ES-I3 (cell line): Measurements from ENCODE around the gene HS6ST3.

ENCODE experiments used
- H3K36me3 ChIP-seq: 2 replicates; pipeline ENCODE4 v1.6.1; 2013; ENCODE audit warnings: mild to moderate bottlenecking, low read length, control low read depth, moderate library complexity; ENCODE audit not compliant: insufficient read depth
- H3K4me1 ChIP-seq: 2 replicates; pipeline ENCODE4 v1.6.1; 2013; ENCODE audit warnings: mild to moderate bottlenecking, control low read depth, low read length; ENCODE audit not compliant: insufficient read depth
- H3K9ac ChIP-seq: 2 replicates; pipeline ENCODE4 v1.6.1; 2013; ENCODE audit warnings: low read depth, mild to moderate bottlenecking, low read length, moderate library complexity
- H3K9me3 ChIP-seq: 2 replicates; pipeline ENCODE4 v1.6.1; 2013; ENCODE audit warnings: mild to moderate bottlenecking, low read length, moderate library complexity; ENCODE audit not compliant: control insufficient read depth, insufficient read depth

The HS6ST3 gene

DNA sequence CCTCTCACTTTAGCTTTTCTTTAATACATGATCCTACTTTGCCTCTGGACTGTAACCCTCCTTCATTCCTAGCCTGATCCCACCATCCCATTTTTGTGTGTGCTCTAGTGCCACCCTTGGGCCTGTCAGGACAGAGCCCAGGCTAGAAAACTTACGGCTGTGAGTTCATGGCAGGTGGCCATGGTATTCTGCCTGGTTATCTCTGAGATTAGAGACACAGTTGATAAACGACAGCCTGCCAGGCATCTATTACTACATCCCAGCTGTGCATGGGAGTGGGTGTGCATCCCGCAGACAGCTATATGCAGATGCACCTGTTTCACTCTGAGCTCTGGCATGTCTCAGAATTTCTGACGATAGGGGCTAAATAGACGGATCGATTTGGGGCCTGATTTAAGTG is 110.9 kb downstream of the HS6ST3 start:
- no peaks in the 10 kb centered on the region for H3K4me1 ChIP-seq
- H3K9ac ChIP-seq, result no peak overlapping the region

DNA sequence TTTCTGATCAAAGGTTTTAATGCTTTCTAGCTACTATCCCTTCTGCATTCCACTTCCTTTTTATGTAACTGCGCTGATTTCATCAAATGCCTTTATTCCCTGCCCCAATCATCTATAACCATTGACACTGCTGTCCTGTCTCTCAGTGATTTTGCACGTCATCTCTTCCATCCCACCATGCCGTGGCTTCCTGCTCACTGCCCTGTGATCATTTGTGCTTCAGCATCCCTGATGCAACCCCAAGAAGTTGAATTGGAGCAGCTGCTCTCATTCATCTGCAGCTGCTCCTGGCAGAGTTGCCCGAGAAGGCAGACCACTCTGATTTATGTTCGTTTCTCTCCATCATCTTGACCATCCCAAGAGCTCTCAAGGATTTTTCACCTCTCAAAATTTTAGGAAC is 112.4 kb downstream of the HS6ST3 start:
- H3K9ac ChIP-seq, result no peak overlapping the region
- H3K9me3 ChIP-seq, result no peaks in the 10 kb centered on the region
- no peaks in the 10 kb centered on the region for H3K36me3 ChIP-seq
- H3K4me1 ChIP-seq, result no peaks in the 10 kb centered on the region

More for the DNA sequence above, 110.9 kb downstream of the HS6ST3 start:
- no peaks in the 10 kb centered on the region for H3K36me3 ChIP-seq
- H3K9me3 ChIP-seq, result no peaks in the 10 kb centered on the region

DNA sequence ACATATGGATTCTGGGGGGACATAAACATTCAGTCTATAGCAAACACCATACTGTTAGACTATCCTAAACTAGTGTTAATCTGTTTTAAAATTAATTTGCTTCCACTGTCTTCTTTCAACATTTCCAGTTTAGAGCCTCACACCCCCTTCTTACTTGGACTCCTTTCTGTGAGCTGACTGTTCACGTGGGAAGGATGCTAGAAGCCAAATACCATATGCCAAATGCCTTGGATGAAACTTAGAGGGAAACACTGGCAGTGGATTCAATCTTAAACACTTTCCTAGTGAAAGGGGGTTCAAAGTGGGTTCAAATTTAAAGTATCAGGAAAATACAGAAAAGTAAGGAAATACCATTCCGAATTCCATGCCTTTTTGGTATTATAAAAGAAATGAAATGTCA is 113.6 kb downstream of the HS6ST3 start:
- Histone ChIP-seq H3K36me3 (no peaks in the 10 kb centered on the region), H3K9ac (no peak overlapping the region), H3K9me3 (no peaks in the 10 kb centered on the region), H3K4me1 (no peaks in the 10 kb centered on the region)

DNA sequence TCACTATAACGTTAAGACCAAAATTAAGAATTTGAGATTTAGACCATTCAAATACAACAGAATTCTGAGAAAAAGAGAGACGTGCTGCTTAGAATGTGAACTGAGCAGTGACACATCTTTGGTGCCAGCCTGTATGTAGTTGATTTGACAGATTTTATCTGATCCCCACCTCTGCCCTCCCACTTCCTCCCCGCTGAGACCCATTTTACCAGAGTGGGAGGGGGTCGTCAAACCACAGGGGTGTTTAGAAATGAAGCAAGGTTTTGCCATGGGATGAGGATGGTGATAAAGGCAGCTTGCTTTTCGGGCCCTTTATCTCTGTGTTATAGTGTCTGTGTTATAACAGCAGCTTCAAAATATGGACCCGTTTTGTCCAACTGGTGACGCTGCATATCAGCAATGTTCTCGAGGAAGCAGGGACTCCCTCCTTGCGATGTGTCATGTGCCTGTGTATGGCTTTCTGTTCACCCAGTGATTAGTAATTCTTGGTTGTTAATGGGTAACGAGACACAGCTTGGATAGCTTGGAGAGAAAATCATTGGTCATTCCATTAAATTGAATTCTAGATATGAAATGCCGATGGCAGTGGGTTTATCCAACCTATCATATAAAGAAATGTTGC is 125.0 kb downstream of the HS6ST3 start:
- H3K4me1 ChIP-seq, result no peaks in the 10 kb centered on the region
- no peaks in the 10 kb centered on the region for H3K36me3 ChIP-seq
- H3K9ac ChIP-seq, result no peak overlapping the region
- H3K9me3 ChIP-seq, result no peaks in the 10 kb centered on the region

DNA sequence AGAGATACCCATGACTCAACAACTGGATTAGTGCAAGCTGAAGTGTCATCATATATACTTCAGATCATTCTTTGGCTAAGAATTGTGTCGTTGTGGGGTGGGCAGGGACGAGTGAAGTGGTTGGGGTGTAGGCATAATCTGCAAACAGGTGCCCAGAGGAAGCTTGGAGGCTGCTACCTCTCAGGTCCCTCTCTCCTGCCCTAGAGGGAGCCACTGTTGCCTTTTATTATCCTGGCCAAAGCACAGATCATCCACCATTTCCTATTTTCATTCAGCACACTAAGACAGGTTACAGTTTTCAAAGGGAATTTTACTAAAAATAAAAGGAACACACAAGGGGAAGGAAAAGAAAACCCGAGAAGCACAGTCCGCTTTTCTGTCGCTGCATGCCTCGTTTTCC is 126.6 kb downstream of the HS6ST3 start:
- Histone ChIP-seq H3K4me1 (no peaks in the 10 kb centered on the region), H3K36me3 (no peaks in the 10 kb centered on the region), H3K9me3 (no peaks in the 10 kb centered on the region), H3K9ac (no peak overlapping the region)

DNA sequence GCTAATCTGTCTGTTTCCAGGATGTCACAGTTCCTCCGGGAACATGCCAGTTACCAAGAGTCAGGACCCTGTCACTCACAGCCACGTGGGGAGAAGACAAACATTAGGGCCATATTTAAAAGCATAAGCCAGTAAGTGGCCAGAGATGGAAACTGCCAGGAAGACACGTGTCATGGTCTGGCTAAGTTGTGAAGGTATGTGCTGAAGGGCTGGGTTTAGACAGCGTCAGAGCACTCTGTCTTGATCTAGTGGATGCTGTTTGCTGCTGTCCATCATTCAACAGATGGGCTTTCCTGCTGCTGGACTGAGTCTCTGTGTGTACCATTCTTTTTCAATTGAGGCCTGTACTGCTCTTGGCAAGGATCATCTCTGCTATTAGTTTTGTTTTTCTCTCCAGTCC is 128.6 kb downstream of the HS6ST3 start:
- H3K9ac ChIP-seq, result no peak overlapping the region
- no peaks in the 10 kb centered on the region for H3K9me3 ChIP-seq
- no peaks in the 10 kb centered on the region for H3K4me1 ChIP-seq
- no peaks in the 10 kb centered on the region for H3K36me3 ChIP-seq

DNA sequence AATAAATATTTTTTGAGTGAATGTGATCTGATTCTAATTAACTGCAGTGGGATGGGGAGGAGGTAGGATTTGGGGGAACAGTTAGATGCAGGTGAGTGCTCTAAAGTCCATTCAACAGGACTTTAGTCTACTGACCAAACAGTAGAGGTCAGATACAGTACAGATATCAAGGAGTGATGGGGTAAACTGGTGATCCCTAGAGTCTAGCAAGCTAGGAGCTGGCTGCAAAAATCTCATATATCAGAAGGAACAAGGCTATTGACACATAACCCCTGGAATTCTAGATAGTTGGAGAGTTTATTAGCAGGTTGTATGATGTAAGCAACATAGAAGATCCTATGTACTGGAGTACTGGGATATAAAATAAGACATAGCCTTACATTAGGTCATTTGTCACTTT is 131.6 kb downstream of the HS6ST3 start:
- Histone ChIP-seq H3K9me3 (no peaks in the 10 kb centered on the region), H3K9ac (no peak overlapping the region), H3K36me3 (no peaks in the 10 kb centered on the region), H3K4me1 (no peaks in the 10 kb centered on the region)

DNA sequence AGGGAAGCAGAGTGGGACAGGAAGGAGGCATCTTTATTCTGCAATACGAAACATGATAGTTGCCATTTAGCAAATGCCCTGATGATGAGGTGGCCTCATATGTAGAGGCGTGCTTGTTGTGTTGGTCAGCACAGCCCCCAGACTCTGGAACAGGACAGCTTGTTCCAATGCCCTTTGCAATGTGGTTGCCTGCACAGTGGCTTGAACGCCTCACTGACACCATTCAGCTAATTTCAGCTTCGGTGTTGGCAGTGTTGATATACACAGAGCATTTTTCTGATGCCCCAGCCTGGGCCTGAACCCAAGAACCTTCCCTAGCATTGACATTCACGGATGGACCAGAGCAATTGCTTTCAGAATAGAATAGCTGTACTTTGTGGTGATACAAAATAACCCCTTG is 133.3 kb downstream of the HS6ST3 start:
- H3K9me3 ChIP-seq, result no peaks in the 10 kb centered on the region
- H3K9ac ChIP-seq, result no peak overlapping the region
- no peaks in the 10 kb centered on the region for H3K4me1 ChIP-seq
- no peaks in the 10 kb centered on the region for H3K36me3 ChIP-seq

DNA sequence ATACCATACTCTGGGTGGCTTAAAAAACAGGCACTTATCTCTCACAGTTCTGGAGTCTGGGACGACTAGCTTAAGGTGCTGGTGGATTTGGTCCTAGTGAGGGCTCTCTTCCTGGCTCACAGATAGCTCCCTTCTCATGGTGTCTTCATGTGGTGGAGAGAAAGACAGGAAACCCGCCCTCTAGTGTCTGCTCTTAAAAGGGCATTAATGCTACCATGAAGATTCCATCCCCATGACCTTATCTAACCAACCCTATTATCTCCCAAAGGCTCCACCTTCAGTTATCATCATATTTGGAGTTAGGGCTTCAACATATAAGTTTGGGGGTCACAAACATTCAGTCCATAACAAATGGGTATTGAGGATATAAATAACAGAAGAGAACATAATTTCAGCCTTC is 139.4 kb downstream of the HS6ST3 start:
- no peaks in the 10 kb centered on the region for H3K9me3 ChIP-seq
- no peak overlapping the region for H3K9ac ChIP-seq
- no peaks in the 10 kb centered on the region for H3K4me1 ChIP-seq
- no peaks in the 10 kb centered on the region for H3K36me3 ChIP-seq

DNA sequence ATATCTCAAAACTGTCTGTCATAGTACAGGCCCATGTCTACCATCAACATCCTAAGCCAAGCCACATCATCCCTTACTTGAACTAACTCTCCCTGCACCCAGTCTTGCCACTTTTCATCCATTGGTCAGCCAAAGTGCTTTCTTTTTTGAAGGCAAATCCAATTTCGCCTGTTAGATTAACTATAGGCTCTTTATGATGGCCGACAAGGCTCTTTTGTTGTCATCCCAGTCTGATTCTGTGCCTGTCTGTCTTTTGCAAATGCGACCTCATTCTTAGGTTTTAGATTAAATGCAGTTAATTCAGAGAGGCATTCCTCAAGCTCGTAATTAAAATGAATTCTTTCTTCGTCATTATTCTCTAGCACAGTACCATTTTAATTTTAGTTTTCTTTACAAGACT is 148.3 kb downstream of the HS6ST3 start:
- H3K4me1 ChIP-seq, result no peaks in the 10 kb centered on the region
- H3K9me3 ChIP-seq, result no peaks in the 10 kb centered on the region
- no peaks in the 10 kb centered on the region for H3K36me3 ChIP-seq
- no peak overlapping the region for H3K9ac ChIP-seq

DNA sequence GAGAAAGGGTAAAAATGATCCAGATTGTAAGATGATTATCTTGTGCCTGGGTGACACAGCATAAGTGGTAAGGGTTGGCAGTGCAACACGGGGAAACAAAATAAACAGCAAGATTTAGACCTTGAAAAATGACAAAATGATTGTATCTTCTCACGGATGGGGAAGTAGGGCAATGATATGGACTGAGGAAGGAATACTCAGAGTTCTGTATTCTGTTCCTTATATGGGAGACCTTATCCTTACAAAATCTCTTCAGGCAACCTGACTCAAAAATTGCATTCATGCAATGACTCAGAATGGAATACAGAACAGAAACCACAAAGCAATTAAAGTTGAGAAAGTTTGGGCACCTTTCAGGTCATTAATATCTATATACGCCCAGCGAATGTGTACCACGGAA is 149.0 kb downstream of the HS6ST3 start:
- H3K4me1 ChIP-seq, result no peaks in the 10 kb centered on the region

DNA sequence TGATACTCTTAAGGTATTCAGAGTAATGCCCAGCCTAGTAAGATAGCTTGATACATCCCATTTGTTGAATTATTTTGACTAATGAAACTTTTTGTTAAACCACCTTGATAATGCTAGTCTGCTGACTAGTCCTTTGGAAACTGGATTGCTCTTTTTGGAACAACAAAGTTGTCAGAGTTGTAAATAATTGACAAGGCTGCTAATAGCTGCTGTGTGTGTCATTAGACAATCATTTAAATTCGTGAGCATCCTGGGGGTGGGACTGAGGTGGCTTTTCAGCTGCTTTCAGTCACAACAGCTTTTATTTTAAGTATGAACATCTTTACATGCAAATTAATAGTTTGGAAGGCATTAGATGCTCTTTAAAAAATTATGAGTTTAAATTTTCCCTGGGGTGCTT is 153.5 kb downstream of the HS6ST3 start:
- Histone ChIP-seq H3K9ac (no peak overlapping the region), H3K4me1 (peaks cover 12% of the 10 kb centered on the region; the same call in 1 of the 2 replicates), H3K9me3 (no peaks in the 10 kb centered on the region), H3K36me3 (no peaks in the 10 kb centered on the region)

More for the DNA sequence above, 149.0 kb downstream of the HS6ST3 start:
- no peaks in the 10 kb centered on the region for H3K36me3 ChIP-seq
- H3K9ac ChIP-seq, result no peak overlapping the region
- no peaks in the 10 kb centered on the region for H3K9me3 ChIP-seq

DNA sequence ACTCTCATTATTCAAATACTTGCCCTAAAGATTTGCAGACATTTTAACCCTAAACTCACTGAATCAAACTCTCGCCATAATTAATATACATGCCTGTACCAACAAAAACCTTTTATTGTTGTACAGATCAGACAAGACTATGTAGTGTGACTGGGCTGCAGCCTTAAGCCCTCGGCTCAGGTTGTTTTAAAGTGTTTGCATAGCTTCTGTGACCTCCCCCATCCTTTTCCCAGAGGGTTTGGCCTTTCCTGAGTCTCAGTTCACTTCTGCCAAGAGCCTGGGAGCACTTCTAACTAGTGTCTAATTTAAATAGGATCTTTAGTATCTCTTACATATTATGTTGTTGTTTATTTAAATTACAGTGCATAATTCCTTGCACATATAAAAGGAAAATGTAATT is 158.2 kb downstream of the HS6ST3 start:
- H3K4me1 ChIP-seq, result peaks cover 12% of the 10 kb centered on the region; the same call in 1 of the 2 replicates
- no peak overlapping the region for H3K9ac ChIP-seq
- peaks cover 2% of the 10 kb centered on the region; the same call in 1 of the 2 replicates for H3K9me3 ChIP-seq
- H3K36me3 ChIP-seq, result no peaks in the 10 kb centered on the region

DNA sequence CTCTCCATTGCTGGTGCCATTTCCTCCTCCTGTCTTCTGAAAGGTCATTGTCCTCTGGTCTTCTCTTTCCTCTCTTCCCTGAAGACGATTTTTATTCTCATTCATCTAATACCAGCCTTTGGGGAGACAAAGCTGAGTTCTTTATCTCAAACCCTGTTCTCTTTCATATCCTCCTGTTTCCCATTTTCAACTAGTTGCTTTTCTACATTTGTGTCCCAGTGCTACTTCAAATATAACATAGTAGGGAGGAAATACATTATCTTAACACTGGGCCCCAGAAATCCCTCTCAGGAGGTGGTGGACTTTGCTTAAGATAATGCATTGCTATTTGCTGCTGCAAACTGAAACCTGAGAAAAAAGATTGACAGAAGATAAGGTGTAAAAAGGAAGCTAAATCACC is 159.1 kb downstream of the HS6ST3 start:
- Histone ChIP-seq H3K9me3 (peaks cover 2% of the 10 kb centered on the region; the same call in 1 of the 2 replicates), H3K4me1 (peaks cover 12% of the 10 kb centered on the region; the same call in 1 of the 2 replicates), H3K9ac (no peak overlapping the region), H3K36me3 (no peaks in the 10 kb centered on the region)

DNA sequence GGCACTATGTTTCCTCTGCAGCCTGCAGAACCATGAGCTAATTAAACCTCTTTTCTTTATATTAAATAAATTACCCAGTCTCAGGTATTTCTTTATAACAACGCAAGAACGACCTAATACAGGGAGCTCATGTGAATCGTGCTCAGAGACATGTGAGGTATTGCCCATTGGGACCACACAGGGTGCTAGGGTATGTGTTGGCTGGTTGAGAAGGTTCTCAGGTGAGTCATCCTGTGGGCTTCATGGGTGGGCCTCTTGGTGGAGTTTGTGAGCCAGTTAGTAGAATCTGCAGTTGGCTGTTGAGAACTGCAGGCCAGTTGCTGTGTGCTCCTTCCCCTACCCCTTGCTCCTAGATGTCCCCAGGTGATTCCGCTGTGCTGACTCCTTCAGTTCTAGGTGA is 163.0 kb downstream of the HS6ST3 start:
- Histone ChIP-seq H3K9me3 (peaks cover 2% of the 10 kb centered on the region; the same call in 1 of the 2 replicates), H3K9ac (no peak overlapping the region), H3K4me1 (peaks cover 5% of the 10 kb centered on the region; the same call in 1 of the 2 replicates), H3K36me3 (no peaks in the 10 kb centered on the region)

DNA sequence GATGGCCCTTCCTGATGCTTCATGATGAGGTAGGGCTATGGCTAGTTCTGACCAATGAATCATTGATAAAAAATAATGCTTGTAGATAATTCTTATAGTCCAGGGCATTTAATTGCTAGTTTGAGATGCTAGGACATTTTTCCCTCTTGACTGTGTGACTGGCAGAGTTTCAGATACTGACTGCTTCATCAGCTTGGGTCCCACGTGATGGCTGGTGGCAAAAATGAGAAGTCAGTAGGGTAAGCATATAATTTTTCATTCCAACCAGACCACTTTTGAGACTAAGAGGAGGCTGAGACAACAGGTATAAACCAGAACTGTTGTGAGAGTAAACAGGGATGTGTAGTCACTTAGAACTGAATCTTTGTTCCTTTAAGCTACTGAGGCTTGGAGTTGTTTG is 183.3 kb downstream of the HS6ST3 start:
- Histone ChIP-seq H3K9ac (no peak overlapping the region), H3K36me3 (no peaks in the 10 kb centered on the region), H3K9me3 (no peaks in the 10 kb centered on the region), H3K4me1 (no peaks in the 10 kb centered on the region)
